ENCODE data around the gene POU6F2.

POU6F2 gene

DNA sequence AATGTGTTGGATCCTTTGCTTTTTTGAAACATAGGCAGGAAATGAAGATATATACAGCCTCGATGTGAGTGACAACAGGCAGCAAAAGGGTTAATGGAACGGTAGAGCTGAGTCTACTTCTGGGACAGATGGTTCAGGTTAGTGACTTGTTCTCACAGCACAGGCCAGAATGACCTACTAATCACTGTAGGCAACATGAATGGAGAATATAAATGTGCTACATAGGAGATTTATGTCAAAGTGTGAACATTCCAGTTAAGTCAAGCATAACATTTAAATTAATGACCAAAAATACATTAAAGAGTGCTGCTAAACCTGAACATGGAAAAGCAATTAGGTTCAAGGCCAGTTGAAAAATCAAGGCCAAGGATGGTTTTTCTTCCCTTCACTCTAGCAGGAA is 235.2 kb downstream of the POU6F2 start (continued):
- TF ChIP-seq, protein P1, sequence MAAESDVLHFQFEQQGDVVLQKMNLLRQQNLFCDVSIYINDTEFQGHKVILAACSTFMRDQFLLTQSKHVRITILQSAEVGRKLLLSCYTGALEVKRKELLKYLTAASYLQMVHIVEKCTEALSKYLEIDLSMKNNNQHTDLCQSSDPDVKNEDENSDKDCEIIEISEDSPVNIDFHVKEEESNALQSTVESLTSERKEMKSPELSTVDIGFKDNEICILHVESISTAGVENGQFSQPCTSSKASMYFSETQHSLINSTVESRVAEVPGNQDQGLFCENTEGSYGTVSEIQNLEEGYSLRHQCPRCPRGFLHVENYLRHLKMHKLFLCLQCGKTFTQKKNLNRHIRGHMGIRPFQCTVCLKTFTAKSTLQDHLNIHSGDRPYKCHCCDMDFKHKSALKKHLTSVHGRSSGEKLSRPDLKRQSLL (tag by site-specific recombination; IDR thresholded peaks at IDR 0.05), result no peak
- TF ChIP-seq ZNF211 (tag by site-specific recombination; IDR thresholded peaks at IDR 0.05; ENCODE audit: low read depth), result no peak

DNA sequence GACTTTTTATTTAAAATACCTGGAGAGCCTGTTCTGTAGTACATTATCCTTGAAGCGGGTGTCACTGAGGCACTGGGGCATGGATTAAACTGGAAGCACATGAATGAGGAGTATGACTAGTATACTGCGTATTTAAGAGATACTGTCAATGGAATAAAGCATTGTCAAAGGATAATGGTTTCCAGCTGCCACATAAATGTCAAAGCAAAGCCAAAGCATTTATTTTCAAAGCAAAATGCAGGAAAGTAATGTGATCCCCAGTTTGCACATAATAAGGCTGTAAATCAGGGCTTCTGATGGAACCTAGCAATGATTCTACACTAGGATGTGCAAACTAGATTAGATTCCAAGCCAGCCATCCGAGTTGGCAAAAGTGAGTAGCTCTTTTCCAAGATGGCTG is 240.1 kb downstream of the POU6F2 start:
- Histone ChIP-seq H3K36me3 (ENCODE audit: control insufficient read depth in 2 of 2, insufficient read depth in 1 of 2, low read length in 2 of 2) (no peaks in the 10 kb centered on the region), H3K4me1 (ENCODE audit: control insufficient read depth, insufficient read depth, low read length) (no peaks in the 10 kb centered on the region), H3K27ac (ENCODE audit: extremely low read depth, low read depth, low read length) (no peak overlapping the region), H3K9me3 (ENCODE audit: control insufficient read depth, insufficient read depth, low read depth, low read length) (no peaks in the 10 kb centered on the region), H3K4me3 (ENCODE audit: low read depth, low read length) (no peak overlapping the region)
- POLR2A ChIA-PET, result no interaction called here
- TF ChIP-seq, protein P2, sequence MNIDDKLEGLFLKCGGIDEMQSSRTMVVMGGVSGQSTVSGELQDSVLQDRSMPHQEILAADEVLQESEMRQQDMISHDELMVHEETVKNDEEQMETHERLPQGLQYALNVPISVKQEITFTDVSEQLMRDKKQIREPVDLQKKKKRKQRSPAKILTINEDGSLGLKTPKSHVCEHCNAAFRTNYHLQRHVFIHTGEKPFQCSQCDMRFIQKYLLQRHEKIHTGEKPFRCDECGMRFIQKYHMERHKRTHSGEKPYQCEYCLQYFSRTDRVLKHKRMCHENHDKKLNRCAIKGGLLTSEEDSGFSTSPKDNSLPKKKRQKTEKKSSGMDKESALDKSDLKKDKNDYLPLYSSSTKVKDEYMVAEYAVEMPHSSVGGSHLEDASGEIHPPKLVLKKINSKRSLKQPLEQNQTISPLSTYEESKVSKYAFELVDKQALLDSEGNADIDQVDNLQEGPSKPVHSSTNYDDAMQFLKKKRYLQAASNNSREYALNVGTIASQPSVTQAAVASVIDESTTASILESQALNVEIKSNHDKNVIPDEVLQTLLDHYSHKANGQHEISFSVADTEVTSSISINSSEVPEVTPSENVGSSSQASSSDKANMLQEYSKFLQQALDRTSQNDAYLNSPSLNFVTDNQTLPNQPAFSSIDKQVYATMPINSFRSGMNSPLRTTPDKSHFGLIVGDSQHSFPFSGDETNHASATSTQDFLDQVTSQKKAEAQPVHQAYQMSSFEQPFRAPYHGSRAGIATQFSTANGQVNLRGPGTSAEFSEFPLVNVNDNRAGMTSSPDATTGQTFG (tag by site-specific recombination; IDR thresholded peaks at IDR 0.05; ENCODE audit: borderline replicate concordance), result no peak
- no peak for TF ChIP-seq ZNF221 (tag by site-specific recombination; IDR thresholded peaks at IDR 0.05; ENCODE audit: borderline replicate concordance)
- TF ChIP-seq, protein P3, sequence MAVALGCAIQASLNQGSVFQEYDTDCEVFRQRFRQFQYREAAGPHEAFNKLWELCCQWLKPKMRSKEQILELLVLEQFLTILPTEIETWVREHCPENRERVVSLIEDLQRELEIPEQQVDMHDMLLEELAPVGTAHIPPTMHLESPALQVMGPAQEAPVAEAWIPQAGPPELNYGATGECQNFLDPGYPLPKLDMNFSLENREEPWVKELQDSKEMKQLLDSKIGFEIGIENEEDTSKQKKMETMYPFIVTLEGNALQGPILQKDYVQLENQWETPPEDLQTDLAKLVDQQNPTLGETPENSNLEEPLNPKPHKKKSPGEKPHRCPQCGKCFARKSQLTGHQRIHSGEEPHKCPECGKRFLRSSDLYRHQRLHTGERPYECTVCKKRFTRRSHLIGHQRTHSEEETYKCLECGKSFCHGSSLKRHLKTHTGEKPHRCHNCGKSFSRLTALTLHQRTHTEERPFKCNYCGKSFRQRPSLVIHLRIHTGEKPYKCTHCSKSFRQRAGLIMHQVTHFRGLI (tag by site-specific recombination; IDR thresholded peaks at IDR 0.05), result no peak
- no peak for TF ChIP-seq ZNF585B (tag by site-specific recombination; IDR thresholded peaks at IDR 0.05)
- no peak for TF ChIP-seq GLIS1 (tag by site-specific recombination; IDR thresholded peaks at IDR 0.05)
- TF ChIP-seq KLF10 (tag by site-specific recombination; IDR thresholded peaks at IDR 0.05), result no peak
- TF ChIP-seq ZNF514 (tag by site-specific recombination; IDR thresholded peaks at IDR 0.05), result no peak
- CTCF ChIA-PET, result no interaction called here

DNA sequence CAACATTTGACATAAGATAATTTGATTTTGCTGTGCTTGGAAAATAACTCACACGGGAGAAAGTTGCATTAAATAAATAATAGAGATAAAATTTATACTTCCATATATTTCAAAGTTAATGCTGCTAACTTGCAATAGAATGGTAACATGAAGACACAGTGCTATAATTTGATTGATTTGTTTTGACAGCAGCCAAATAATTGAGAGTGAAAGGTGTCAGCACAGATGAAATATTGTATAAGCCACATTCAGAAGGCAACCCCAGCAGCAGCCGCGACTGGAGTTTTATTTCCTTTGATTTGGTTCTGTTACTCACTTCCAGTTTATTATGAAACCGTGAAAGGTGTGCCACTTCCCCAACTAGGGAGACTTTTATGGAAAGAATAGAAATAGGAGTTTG is 242.2 kb downstream of the POU6F2 start:
- no peak for TF ChIP-seq ZNF175 (tag by site-specific recombination; IDR thresholded peaks at IDR 0.05)
- no peak for TF ChIP-seq ZEB2 (tag by site-specific recombination; IDR thresholded peaks at IDR 0.05)
- no peak for TF ChIP-seq ZNF830 (tag by site-specific recombination; IDR thresholded peaks at IDR 0.05; ENCODE audit: low read depth)
- TF ChIP-seq, protein P4, sequence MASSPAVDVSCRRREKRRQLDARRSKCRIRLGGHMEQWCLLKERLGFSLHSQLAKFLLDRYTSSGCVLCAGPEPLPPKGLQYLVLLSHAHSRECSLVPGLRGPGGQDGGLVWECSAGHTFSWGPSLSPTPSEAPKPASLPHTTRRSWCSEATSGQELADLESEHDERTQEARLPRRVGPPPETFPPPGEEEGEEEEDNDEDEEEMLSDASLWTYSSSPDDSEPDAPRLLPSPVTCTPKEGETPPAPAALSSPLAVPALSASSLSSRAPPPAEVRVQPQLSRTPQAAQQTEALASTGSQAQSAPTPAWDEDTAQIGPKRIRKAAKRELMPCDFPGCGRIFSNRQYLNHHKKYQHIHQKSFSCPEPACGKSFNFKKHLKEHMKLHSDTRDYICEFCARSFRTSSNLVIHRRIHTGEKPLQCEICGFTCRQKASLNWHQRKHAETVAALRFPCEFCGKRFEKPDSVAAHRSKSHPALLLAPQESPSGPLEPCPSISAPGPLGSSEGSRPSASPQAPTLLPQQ (tag by site-specific recombination; IDR thresholded peaks at IDR 0.05), result no peak
- TF ChIP-seq ZNF560 (tag by site-specific recombination; IDR thresholded peaks at IDR 0.05; ENCODE audit: borderline replicate concordance), result no peak
- TF ChIP-seq ZNF426 (tag by site-specific recombination; IDR thresholded peaks at IDR 0.05), result no peak
- no peak for TF ChIP-seq ZFP41 (tag by site-specific recombination; IDR thresholded peaks at IDR 0.05; ENCODE audit: borderline replicate concordance)
- no peak for TF ChIP-seq ZNF174 (tag by site-specific recombination; IDR thresholded peaks at IDR 0.05)
- TF ChIP-seq ZNF670 (tag by site-specific recombination; IDR thresholded peaks at IDR 0.05; ENCODE audit: low read depth), result no peak
- no peak for TF ChIP-seq ZNF521 (tag by site-specific recombination; IDR thresholded peaks at IDR 0.05)
- TF ChIP-seq, protein P5, sequence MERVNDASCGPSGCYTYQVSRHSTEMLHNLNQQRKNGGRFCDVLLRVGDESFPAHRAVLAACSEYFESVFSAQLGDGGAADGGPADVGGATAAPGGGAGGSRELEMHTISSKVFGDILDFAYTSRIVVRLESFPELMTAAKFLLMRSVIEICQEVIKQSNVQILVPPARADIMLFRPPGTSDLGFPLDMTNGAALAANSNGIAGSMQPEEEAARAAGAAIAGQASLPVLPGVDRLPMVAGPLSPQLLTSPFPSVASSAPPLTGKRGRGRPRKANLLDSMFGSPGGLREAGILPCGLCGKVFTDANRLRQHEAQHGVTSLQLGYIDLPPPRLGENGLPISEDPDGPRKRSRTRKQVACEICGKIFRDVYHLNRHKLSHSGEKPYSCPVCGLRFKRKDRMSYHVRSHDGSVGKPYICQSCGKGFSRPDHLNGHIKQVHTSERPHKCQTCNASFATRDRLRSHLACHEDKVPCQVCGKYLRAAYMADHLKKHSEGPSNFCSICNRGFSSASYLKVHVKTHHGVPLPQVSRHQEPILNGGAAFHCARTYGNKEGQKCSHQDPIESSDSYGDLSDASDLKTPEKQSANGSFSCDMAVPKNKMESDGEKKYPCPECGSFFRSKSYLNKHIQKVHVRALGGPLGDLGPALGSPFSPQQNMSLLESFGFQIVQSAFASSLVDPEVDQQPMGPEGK (tag by site-specific recombination; IDR thresholded peaks at IDR 0.05), result no peak
- no peak for TF ChIP-seq ZNF23 (tag by site-specific recombination; IDR thresholded peaks at IDR 0.05; ENCODE audit: borderline replicate concordance)
- TF ChIP-seq ZNF354C (tag by site-specific recombination; IDR thresholded peaks at IDR 0.05; ENCODE audit: borderline replicate concordance, low read depth), result no peak
- TF ChIP-seq ZNF10 (tag by site-specific recombination; IDR thresholded peaks at IDR 0.05), result no peak
- ChIA-PET CTCF (no interaction called here), POLR2A (no interaction called here)
- Histone ChIP-seq H3K4me1 (ENCODE audit: control insufficient read depth, insufficient read depth, low read length) (no peaks in the 10 kb centered on the region), H3K36me3 (ENCODE audit: control insufficient read depth in 2 of 2, insufficient read depth in 1 of 2, low read length in 2 of 2) (no peaks in the 10 kb centered on the region), H3K9me3 (ENCODE audit: control insufficient read depth, insufficient read depth, low read depth, low read length) (no peaks in the 10 kb centered on the region), H3K27ac (ENCODE audit: extremely low read depth, low read depth, low read length) (no peak overlapping the region), H3K4me3 (ENCODE audit: low read depth, low read length) (no peak overlapping the region)

All from HEK293 (cell line).